SU-DHL-6 (cell line): ENCODE results near the gene HOXB5.

Source experiments
- H2AFZ ChIP-seq: fragments of 200-600 bp; sonication (generic); 2 replicates; pipeline ENCODE4 v1.6.1; 2014; ENCODE audit warnings: low read depth, mild to moderate bottlenecking, moderate library complexity, mixed read lengths, antibody characterized with exemption, low read length; ENCODE audit not compliant: severe bottlenecking
- H3F3A ChIP-seq: fragments of 200-600 bp; shearing (Covaris generic); 2 replicates; pipeline ENCODE4 v1.6.0; 2016; ENCODE audit warnings: antibody characterized with exemption, mild to moderate bottlenecking; ENCODE audit not compliant: insufficient read depth
- H3K27ac ChIP-seq: fragments of 200-600 bp; sonication (generic); 2 replicates; pipeline ENCODE4 v1.5.1; 2016; ENCODE audit warnings: low read depth, mild to moderate bottlenecking, low read length, moderate library complexity, mixed read lengths
- H3K27me3 ChIP-seq: fragments of 200-600 bp; sonication (generic), shearing (Covaris generic); 2 replicates; pipeline ENCODE4 v1.6.0; 2014; ENCODE audit warnings: mild to moderate bottlenecking, low read length
- H3K36me3 ChIP-seq: fragments of 200-600 bp; sonication (generic); 2 replicates; pipeline ENCODE4 v1.6.1; 2014; ENCODE audit warnings: mild to moderate bottlenecking, low read length, mixed read lengths
- H3K4me2 ChIP-seq: fragments of 300-600, 200-600 bp; shearing (Covaris generic), sonication (generic); 2 replicates; pipeline ENCODE4 v1.6.0; 2014; ENCODE audit warnings: low read length, low read depth, mild to moderate bottlenecking; ENCODE audit not compliant: poor library complexity, severe bottlenecking
- H3K4me3 ChIP-seq: fragments of 200-600 bp; sonication (generic); 2 replicates; pipeline ENCODE4 v1.5.1; 2014; ENCODE audit warnings: antibody characterized with exemption, low read length, mild to moderate bottlenecking, mixed read lengths; ENCODE audit not compliant: insufficient read depth, poor library complexity, severe bottlenecking
- H3K79me2 ChIP-seq: fragments of 200-600 bp; sonication (generic); 2 replicates; pipeline ENCODE4 v1.6.1; 2014; ENCODE audit warnings: mild to moderate bottlenecking, low read length, moderate library complexity; ENCODE audit not compliant: insufficient read depth
- H3K9ac ChIP-seq: fragments of 200-600 bp; sonication (generic); 2 replicates; pipeline ENCODE4 v1.7.0; 2014; ENCODE audit warnings: mild to moderate bottlenecking, low read length
- H3K9me2 ChIP-seq: fragments of 200-600 bp; sonication (generic); replicated peaks from 2 replicates; pipeline ENCODE4 v1.6.1; 2014; ENCODE audit warnings: low read length; ENCODE audit not compliant: insufficient read depth
- H3K9me3 ChIP-seq: fragments of 200-600 bp; sonication (generic); 2 replicates; pipeline ENCODE4 v1.6.1; 2014; ENCODE audit warnings: low read length, mixed read lengths; ENCODE audit not compliant: insufficient read depth
- H4K20me1 ChIP-seq: fragments of 200-600 bp; sonication (generic); 2 replicates; pipeline ENCODE4 v1.6.1; 2014; ENCODE audit warnings: low read depth, mild to moderate bottlenecking, antibody characterized with exemption, low read length, moderate library complexity, mixed read lengths
- CTCF ChIP-seq: fragments of 200-600 bp; sonication (generic); IDR thresholded peaks from one replicate; pipeline ENCODE4 v1.5.1; 2017; ENCODE audit warnings: antibody characterized with exemption, mild to moderate bottlenecking, low read length, moderate library complexity; ENCODE audit not compliant: insufficient read depth, poor library complexity, severe bottlenecking
- EZH2phosphoT487 ChIP-seq: fragments of 200-600 bp; sonication (generic), shearing (Covaris generic); conservative IDR thresholded peaks from 2 replicates; pipeline ENCODE4 v1.6.1; 2018; ENCODE audit warnings: mild to moderate bottlenecking, antibody characterized with exemption, low read length, moderate library complexity, mixed read lengths

Gene HOXB5

GRCh38 chr17:48616717-48617470 lies 23.3 kb upstream of the HOXB5 start:
- Histone ChIP-seq H3K27ac (no peak overlapping the region), H3K27me3 (no peaks in the 10 kb centered on the region), H4K20me1 (no peaks in the 10 kb centered on the region)

GRCh38 chr17:48615963-48616716 lies 22.6 kb upstream of the HOXB5 start:
- Histone ChIP-seq H3K9me2 (no peaks in the 10 kb centered on the region), H3K36me3 (no peaks in the 10 kb centered on the region), H4K20me1 (no peaks in the 10 kb centered on the region), H3K27me3 (no peaks in the 10 kb centered on the region), H3K4me2 (no peak overlapping the region), H3K79me2 (no peaks in the 10 kb centered on the region), H3K4me3 (no peak overlapping the region), H2AFZ (no peak overlapping the region), H3K27ac (no peak overlapping the region), H3F3A (no peaks in the 10 kb centered on the region), H3K9me3 (no peaks in the 10 kb centered on the region), H3K9ac (no peak overlapping the region)
- no peak for TF ChIP-seq EZH2phosphoT487
- TF ChIP-seq CTCF: no peak

More at GRCh38 chr17:48616717-48617470, 23.3 kb upstream of the HOXB5 start:
- H3K9me3 ChIP-seq: no peaks in the 10 kb centered on the region
- H3K9ac ChIP-seq: no peak overlapping the region
- no peaks in the 10 kb centered on the region for H3K9me2 ChIP-seq
- H3K4me2 ChIP-seq: no peak overlapping the region
- H3F3A ChIP-seq: no peaks in the 10 kb centered on the region
- no peak overlapping the region for H2AFZ ChIP-seq
- H3K36me3 ChIP-seq: no peaks in the 10 kb centered on the region
- no peaks in the 10 kb centered on the region for H3K79me2 ChIP-seq
- no peak overlapping the region for H3K4me3 ChIP-seq
- TF ChIP-seq CTCF (no peak), EZH2phosphoT487 (no peak)

DNA sequence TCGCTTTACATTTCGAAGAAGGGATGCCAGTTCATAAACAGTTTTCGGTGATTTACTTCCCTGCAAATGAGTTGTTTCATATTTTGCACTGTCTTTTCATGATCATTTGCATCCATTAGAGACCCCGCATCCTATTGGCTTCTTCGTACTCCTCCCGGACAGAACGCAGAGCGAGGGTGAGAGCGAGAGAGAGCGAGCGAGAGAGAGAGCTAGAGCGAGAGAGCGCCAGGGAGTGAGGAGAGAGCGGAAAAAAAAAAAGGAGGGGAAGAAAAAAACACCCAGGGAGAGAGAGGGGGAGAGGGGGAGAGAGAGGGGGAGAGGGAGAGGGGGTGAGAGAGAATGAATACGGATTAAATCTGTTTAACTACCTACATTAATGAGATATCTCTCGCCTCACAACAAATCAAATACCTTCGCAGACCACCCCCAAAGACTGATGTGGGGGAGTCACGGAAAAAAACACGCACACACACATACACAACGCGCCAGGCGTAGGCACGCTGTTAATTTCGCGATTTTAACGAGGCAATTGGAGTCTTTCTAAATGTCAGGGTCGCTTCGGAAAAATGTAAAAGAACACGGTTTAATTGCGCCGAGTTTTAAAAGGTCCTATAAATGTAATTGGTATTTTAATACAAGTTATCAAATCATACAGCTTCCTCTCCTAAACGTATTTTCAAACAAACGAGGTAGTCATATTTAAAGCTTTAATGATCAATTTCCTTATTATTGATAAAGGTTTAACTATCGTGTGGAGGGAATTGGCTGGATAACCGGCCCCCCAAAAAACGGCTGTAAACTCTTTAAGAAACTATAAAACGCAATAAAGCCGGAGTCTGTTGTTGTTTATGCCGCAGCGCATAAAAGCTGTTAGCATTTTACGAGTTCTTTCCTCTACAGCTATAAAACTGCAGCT lies 21.7 kb upstream of the HOXB5 start, which contains the start of gene HOXB8:
HOXB8 (minus strand) TSS at position 246 of the 916 bp plus-strand sequence. CDS start 588 bp downstream, outside the sequence.
- H3K9ac ChIP-seq: no peak within 1 kb of the TSS
- H3K4me3 ChIP-seq: no peak within 1 kb of the TSS
- H3K79me2 ChIP-seq: no peaks in the 10 kb centered on the region

More for the DNA sequence above, 21.7 kb upstream of the HOXB5 start, which contains the start of gene HOXB8:
- no peaks in the 10 kb centered on the region for H3K9me2 ChIP-seq
- no peak for TF ChIP-seq EZH2phosphoT487
- no peak for TF ChIP-seq CTCF
- no peaks in the 10 kb centered on the region for H3K36me3 ChIP-seq
- H3K4me2 ChIP-seq: no peak within 1 kb of the TSS
- no peaks in the 10 kb centered on the region for H3F3A ChIP-seq
- H3K27me3 ChIP-seq: no peaks in the 10 kb centered on the region
- no peak within 1 kb of the TSS for H3K27ac ChIP-seq
- H4K20me1 ChIP-seq: no peaks in the 10 kb centered on the region
- H2AFZ ChIP-seq: no peak within 1 kb of the TSS
- H3K9me3 ChIP-seq: no peaks in the 10 kb centered on the region
